T-cell (primary cell): ENCODE data around the gene TRIM9. TPM values are rescaled to one million over a fixed set of nuclear protein-coding genes. Genes with fewer than 3 reads are reported as not detected.

Experiments used
- ATAC-seq, 4 experiments: fragments of 200-7000 bp in 3 of 4; fragments of 150-1000 bp in 1 of 4; cut with Tn5 transposase; replicated peaks in 1 of 4; 1 replicate in 3 of 4; 2 replicates in 1 of 4; pipeline ENCODE4 v1.10.0; 2021; ENCODE audit warnings: moderate library complexity in 3 of 4, mild to moderate bottlenecking in 2 of 4, moderate number of reproducible peaks in 1 of 4
- CTCF ChIA-PET, 2 donors: fragments of 300-600 bp; sonication (Branson Sonifier 250); formaldehyde crosslinking; loops; one replicate each; lab custom pipeline; 2022; ENCODE audit warnings: antibody characterized with exemption in 2 of 2; lab: Charles Lee
- POLR2A ChIA-PET, 2 donors: fragments of 300-600 bp; sonication (Branson Sonifier 250); formaldehyde crosslinking; loops; one replicate each; lab custom pipeline; 2022; ENCODE audit warnings: antibody characterized with exemption in 2 of 2; lab: Charles Lee
- DNase-seq, 35 experiments: peaks; one replicate each; pipeline versions ENCODE4 v3.0.0 to v3.0.0-alpha.2; 2013 to 2023
- H3K27ac ChIP-seq: one replicate; pipeline ENCODE4 v1.5.1; 2013; ENCODE audit warnings: low read length
- H3K27me3 ChIP-seq, 2 experiments: replicated peaks in 1 of 2; 1 replicate in 1 of 2; 2 replicates in 1 of 2; pipeline versions ENCODE4 v1.6.1 to v1.7.0; 2013; ENCODE audit warnings: low read length in 1 of 2, mixed read lengths in 1 of 2; ENCODE audit not compliant: control insufficient read depth in 2 of 2, insufficient read depth in 2 of 2; ENCODE audit errors: extremely low read depth in 1 of 2
- H3K36me3 ChIP-seq, 2 donors: 1 replicate in 1 of 2; 2 replicates in 1 of 2; pipeline versions ENCODE4 v1.6.1 to v1.7.0; 2013; ENCODE audit warnings: low read length in 1 of 2; ENCODE audit not compliant: control insufficient read depth in 2 of 2, insufficient read depth in 1 of 2; ENCODE audit errors: extremely low read depth in 1 of 2
- H3K4me1 ChIP-seq, 2 experiments: 1 replicate in 1 of 2; 2 replicates in 1 of 2; pipeline versions ENCODE4 v1.6.1 to v1.7.0; 2013; ENCODE audit warnings: low read length in 2 of 2, mixed read lengths in 1 of 2; ENCODE audit not compliant: insufficient read depth in 2 of 2, control insufficient read depth in 1 of 2; ENCODE audit errors: extremely low read depth in 1 of 2
- H3K4me3 ChIP-seq, 2 donors: 1 replicate in 1 of 2; 2 replicates in 1 of 2; pipeline versions ENCODE4 v1.5.1 to v1.7.0; 2013; ENCODE audit warnings: mild to moderate bottlenecking in 2 of 2, low read length in 1 of 2, moderate library complexity in 1 of 2; ENCODE audit not compliant: control insufficient read depth in 1 of 2; ENCODE audit errors: extremely low read depth in 1 of 2
- H3K9me3 ChIP-seq: 2 replicates; pipeline ENCODE4 v1.7.0; 2013
- H3K27ac Mint-ChIP-seq, 2 donors: one replicate each; pipeline ENCODE4 v1.8.0; 2020 to 2021; ENCODE audit warnings: mild to moderate bottlenecking in 2 of 2, mixed read lengths in 2 of 2
- H3K27me3 Mint-ChIP-seq, 2 donors: one replicate each; pipeline ENCODE4 v1.8.0; 2021 to 2022; ENCODE audit warnings: mixed read lengths in 2 of 2
- H3K36me3 Mint-ChIP-seq: one replicate; pipeline ENCODE4 v1.8.0; 2021; ENCODE audit warnings: mixed read lengths
- H3K4me1 Mint-ChIP-seq, 3 donors: one replicate each; pipeline ENCODE4 v1.8.0; 2020 to 2022; ENCODE audit warnings: mixed read lengths in 3 of 3, mild to moderate bottlenecking in 1 of 3
- H3K4me3 Mint-ChIP-seq, 3 donors: one replicate each; pipeline ENCODE4 v1.8.0; 2020 to 2022; ENCODE audit warnings: mild to moderate bottlenecking in 3 of 3, mixed read lengths in 3 of 3, moderate library complexity in 3 of 3
- H3K9me3 Mint-ChIP-seq, 3 donors: one replicate each; pipeline ENCODE4 v1.8.0; 2020 to 2022; ENCODE audit warnings: mixed read lengths in 3 of 3
- WGBS: methylation state at CpG from one replicate; pipeline ENCODE4 v1.1.5; 2013; ENCODE audit warnings: missing lambda C conversion rate; ENCODE audit not compliant: insufficient coverage; 5-methylcytosine and 5-hydroxymethylcytosine counted together
- total RNA-seq, 35 experiments: library from RNA in 6 of 35; stranded (reverse) in 6 of 35; fragments of 120-200 nt in 1 of 35; gene quantifications; one replicate each; pipeline versions ENCODE4 v1.2.1 to v1.2.4 and lab custom pipeline; 2013 to 2026

The TRIM9 gene
- total RNA-seq, 5 donors from 2014 or later (not counting 1 experiment from before 2014, with no cell fraction given): 0.30 to 1.3 (median 0.88) TPM

DNA sequence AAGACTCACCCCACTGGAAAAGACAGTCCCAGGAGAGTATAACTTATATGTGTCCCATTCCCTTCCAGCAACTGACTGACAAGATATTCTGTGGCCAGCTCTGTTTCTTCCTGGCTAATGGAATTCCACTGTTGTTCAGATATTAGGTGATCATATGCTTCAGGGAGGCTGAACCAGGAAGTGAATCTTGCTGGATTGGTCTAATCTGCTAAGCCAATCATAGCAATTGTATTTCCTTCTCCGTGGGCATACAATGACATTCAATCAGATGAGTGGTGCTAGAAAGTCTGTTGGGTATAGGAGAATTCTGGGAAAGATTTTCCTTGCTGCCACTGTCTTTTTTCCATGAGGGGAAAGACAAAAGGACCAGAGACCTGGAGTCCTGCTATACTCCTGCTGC lies 162.7 kb downstream of the TRIM9 start:
- no CpG with 5 or more reads among the region's 1 CpG for WGBS
- no peaks in the 10 kb centered on the region for H3K9me3 ChIP-seq
- ChIA-PET CTCF (no interaction called here), POLR2A (no interaction called here)
- ATAC-seq (no peak), DNase-seq (no peak)
- H3K9me3 Mint-ChIP-seq: no peaks in the 10 kb centered on the region
- H3K27ac Mint-ChIP-seq: no peak overlapping the region
- H3K27me3 Mint-ChIP-seq: peaks cover 7 to 24% of the 10 kb centered on the region in 2 donors
- H3K36me3 Mint-ChIP-seq: no peaks in the 10 kb centered on the region
- peaks cover 0 to 1% of the 10 kb centered on the region in 2 experiments for H3K4me1 ChIP-seq
- peaks cover 0 to 2% (median 0%) of the 10 kb centered on the region in 3 donors for H3K4me1 Mint-ChIP-seq
- no peaks in the 10 kb centered on the region for H3K36me3 ChIP-seq
- no peak overlapping the region for H3K4me3 Mint-ChIP-seq
- H3K27me3 ChIP-seq: peaks cover 0 to 4% of the 10 kb centered on the region in 2 experiments
- H3K4me3 ChIP-seq: no peak overlapping the region
- H3K27ac ChIP-seq: no peak overlapping the region

DNA sequence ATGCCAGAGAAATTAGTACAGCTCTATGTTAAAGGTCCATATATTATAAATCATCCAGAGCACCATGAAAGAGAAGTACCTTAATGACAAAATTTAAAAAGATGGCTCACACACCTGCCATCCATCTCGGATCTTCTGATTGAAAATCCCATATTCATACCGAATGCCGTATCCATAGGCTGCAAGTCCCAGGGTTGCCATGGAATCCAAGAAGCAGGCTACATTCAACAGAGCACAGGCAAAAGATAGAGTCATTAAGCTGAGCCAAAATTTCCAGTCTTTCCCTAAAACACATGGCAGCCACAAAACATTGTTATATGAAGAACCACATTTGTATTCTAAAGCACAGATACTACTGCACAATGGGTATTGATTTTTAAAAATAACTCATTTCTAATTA lies 163.3 kb downstream of the TRIM9 start:
- Histone ChIP-seq H3K4me3 (no peak overlapping the region), H3K27ac (no peak overlapping the region), H3K4me1 (no peaks in the 10 kb centered on the region), H3K36me3 (no peaks in the 10 kb centered on the region), H3K27me3 (peaks cover 0 to 4% of the 10 kb centered on the region in 2 experiments), H3K9me3 (no peaks in the 10 kb centered on the region)
- Mint-ChIP-seq H3K27ac (no peak overlapping the region), H3K36me3 (no peaks in the 10 kb centered on the region), H3K9me3 (no peaks in the 10 kb centered on the region), H3K4me3 (no peak overlapping the region), H3K4me1 (no peaks in the 10 kb centered on the region), H3K27me3 (peaks cover 7 to 24% of the 10 kb centered on the region in 2 donors)
- CTCF ChIA-PET: no interaction called here
- POLR2A ChIA-PET: no interaction called here
- DNase-seq (no peak), ATAC-seq (no peak)
- 89% methylated on average over 3 of the region's 3 CpGs for WGBS

DNA sequence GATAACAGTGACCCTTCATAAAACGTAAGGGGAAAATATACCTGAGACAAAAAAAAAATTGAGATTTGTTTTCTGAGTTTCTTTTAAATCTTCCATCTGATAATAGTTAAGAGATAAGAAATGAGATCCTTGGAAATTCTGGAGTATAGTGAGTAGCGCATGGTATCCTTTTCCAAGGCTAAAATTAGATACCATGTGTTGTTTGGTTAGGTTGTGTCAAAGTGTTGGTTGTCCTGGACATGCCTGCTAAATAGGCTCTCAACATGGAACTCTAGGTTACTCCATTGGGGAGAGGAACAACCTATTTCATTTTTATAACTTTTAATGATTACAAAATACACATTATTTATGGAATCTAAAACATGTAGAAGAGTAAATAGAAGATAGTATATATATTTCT lies 165.4 kb downstream of the TRIM9 start:
- Mint-ChIP-seq H3K4me1 (no peaks in the 10 kb centered on the region), H3K27me3 (peaks cover 15 to 19% of the 10 kb centered on the region in 2 donors), H3K9me3 (no peaks in the 10 kb centered on the region), H3K4me3 (no peak overlapping the region), H3K27ac (no peak overlapping the region), H3K36me3 (no peaks in the 10 kb centered on the region)
- no peaks in the 10 kb centered on the region for H3K9me3 ChIP-seq
- no peak overlapping the region for H3K27ac ChIP-seq
- no peaks in the 10 kb centered on the region for H3K4me1 ChIP-seq
- no peaks in the 10 kb centered on the region for H3K36me3 ChIP-seq
- no CpG with 5 or more reads among the region's 2 CpGs for WGBS
- ATAC-seq (no peak), DNase-seq (no peak)
- ChIA-PET POLR2A (no interaction called here), CTCF (no interaction called here)
- no peaks in the 10 kb centered on the region for H3K27me3 ChIP-seq
- H3K4me3 ChIP-seq: no peak overlapping the region

DNA sequence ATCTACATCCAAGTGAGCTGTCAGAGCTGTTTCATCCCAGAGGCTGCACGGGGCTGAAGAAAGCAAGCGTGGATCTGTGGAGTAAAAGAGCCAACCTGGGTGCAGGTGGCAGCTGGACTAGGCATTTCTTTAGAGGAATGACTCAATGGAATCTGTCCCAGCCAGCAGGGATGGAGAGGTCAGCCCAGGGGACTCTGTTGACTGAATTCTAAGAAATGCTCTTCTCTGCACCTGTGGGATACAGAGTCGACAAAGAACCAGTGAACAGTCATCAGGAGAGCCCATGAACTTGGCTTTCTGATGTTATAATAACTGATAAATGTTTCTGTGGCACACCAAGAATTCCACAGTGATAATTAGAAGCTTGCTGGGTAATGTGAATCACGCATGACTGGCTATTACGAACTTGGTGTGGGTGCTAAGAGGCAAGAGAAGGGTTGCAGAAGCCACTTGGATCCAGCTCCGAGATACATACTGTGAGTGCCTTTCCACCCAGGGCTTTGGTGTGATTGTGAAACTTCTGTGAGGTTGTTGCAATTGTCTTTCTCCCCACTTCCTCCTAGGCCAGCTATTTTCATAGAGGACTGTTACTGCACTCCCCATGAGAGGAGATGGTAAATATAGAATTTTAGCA lies 166.8 kb downstream of the TRIM9 start:
- Histone ChIP-seq H3K27me3 (no peaks in the 10 kb centered on the region), H3K36me3 (no peaks in the 10 kb centered on the region), H3K27ac (no peak overlapping the region), H3K4me1 (no peaks in the 10 kb centered on the region), H3K4me3 (no peak overlapping the region), H3K9me3 (no peaks in the 10 kb centered on the region)
- Mint-ChIP-seq H3K27ac (no peak overlapping the region), H3K4me1 (no peaks in the 10 kb centered on the region), H3K27me3 (peaks cover 15% of the 10 kb centered on the region in 2 donors), H3K36me3 (no peaks in the 10 kb centered on the region), H3K4me3 (no peak overlapping the region), H3K9me3 (no peaks in the 10 kb centered on the region)
- 67% methylated on average over 4 of the region's 6 CpGs for WGBS
- no peak for ATAC-seq
- no peak for DNase-seq
- POLR2A ChIA-PET: no interaction called here
- CTCF ChIA-PET: no interaction called here

- H3K4me3 Mint-ChIP-seq: no peak overlapping the region
- no peaks in the 10 kb centered on the region for H3K9me3 ChIP-seq
- H3K4me3 ChIP-seq: no peak overlapping the region
- no peaks in the 10 kb centered on the region for H3K27me3 ChIP-seq
- no peaks in the 10 kb centered on the region for H3K4me1 Mint-ChIP-seq
- CTCF ChIA-PET: interaction anchor here in 1 of 2 donors (0.6 kb wide), 1 partner anchor 241 kb away, joined by 3 read pairs; no protein-coding TSS in a partner anchor
- no peaks in the 10 kb centered on the region for H3K4me1 ChIP-seq
- H3K27ac Mint-ChIP-seq: no peak overlapping the region
- peaks cover 12 to 20% of the 10 kb centered on the region in 2 donors for H3K27me3 Mint-ChIP-seq
- WGBS: 44% methylated on average over 2 of the region's 3 CpGs
- no peak for DNase-seq
- H3K9me3 Mint-ChIP-seq: no peaks in the 10 kb centered on the region
- H3K36me3 ChIP-seq: no peaks in the 10 kb centered on the region
- POLR2A ChIA-PET: no interaction called here
- no peak overlapping the region for H3K27ac ChIP-seq
- no peak for ATAC-seq
- no peaks in the 10 kb centered on the region for H3K36me3 Mint-ChIP-seq
Observed at GRCh38 chr14:50926851-50927386, 168.0 kb downstream of the TRIM9 start.

Other genes starting within 250 kb of the TRIM9 start
- not detected for gene ABHD12B, start 223.1 kb downstream of the TRIM9 start, total RNA-seq
- under 1 TPM; 0.44 to 0.90 (median 0.65) TPM for gene PYGL, start 150.6 kb downstream of the TRIM9 start, total RNA-seq
- 10 to 100 TPM; 15.5 to 24.2 (median 22.1) TPM for gene TMX1, start 145.1 kb upstream of the TRIM9 start, total RNA-seq